HUES6 (cell line): ENCODE results near the gene TLCD3A.

Experiments used
- H3K27ac ChIP-seq: 2 replicates; pipeline ENCODE4 v1.7.0; 2013; ENCODE audit warnings: low read depth, mild to moderate bottlenecking, low read length, inconsistent platforms
- H3K27me3 ChIP-seq: 2 replicates; pipeline ENCODE4 v1.6.1; 2013; ENCODE audit warnings: low read length; ENCODE audit not compliant: control insufficient read depth, insufficient read depth
- H3K36me3 ChIP-seq: 2 replicates; pipeline ENCODE4 v1.6.1; 2013; ENCODE audit warnings: low read length; ENCODE audit not compliant: control insufficient read depth, insufficient read depth
- H3K4me1 ChIP-seq: 2 replicates; pipeline ENCODE4 v1.6.1; 2013; ENCODE audit warnings: low read length; ENCODE audit not compliant: control insufficient read depth, insufficient read depth
- H3K4me3 ChIP-seq: 2 replicates; pipeline ENCODE4 v1.5.1; 2013; ENCODE audit warnings: low read depth, low read length
- H3K9ac ChIP-seq: one replicate; pipeline ENCODE4 v1.6.1; 2013; ENCODE audit warnings: mild to moderate bottlenecking, low read length
- H3K9me3 ChIP-seq: 2 replicates; pipeline ENCODE4 v1.6.1; 2013; ENCODE audit warnings: low read depth, low read length; ENCODE audit not compliant: control insufficient read depth, insufficient read depth

The TLCD3A gene

GRCh38 chr17:732067-732901 lies at the start of gene TLCD3A:
Gene TLCD3A (plus strand): TSS chr17:732596. CDS start chr17:732648, 52 bp downstream.
- peaks cover 24% of the 10 kb centered on the region for H3K36me3 ChIP-seq
- H3K9ac ChIP-seq = peak within 1 kb of the TSS; percentile 79
- peaks cover 14% of the 10 kb centered on the region; the same call in 1 of the 2 replicates for H3K27me3 ChIP-seq
- peak within 1 kb of the TSS; percentile 58; the same call in 1 of the 2 replicates for H3K27ac ChIP-seq
- H3K4me3 ChIP-seq = peak within 1 kb of the TSS; percentile 79
- H3K9me3 ChIP-seq = no peaks in the 10 kb centered on the region
- peaks cover 12% of the 10 kb centered on the region for H3K4me1 ChIP-seq

GRCh38 chr17:683040-683439 lies 49.4 kb upstream of the TLCD3A start:
- H3K36me3 ChIP-seq = peaks cover 13% of the 10 kb centered on the region
- H3K27ac ChIP-seq = no peak overlapping the region
- no peaks in the 10 kb centered on the region for H3K4me1 ChIP-seq
- no peaks in the 10 kb centered on the region for H3K27me3 ChIP-seq
- H3K9me3 ChIP-seq = no peaks in the 10 kb centered on the region
- H3K4me3 ChIP-seq = no peak overlapping the region
- H3K9ac ChIP-seq = no peak overlapping the region

GRCh38 chr17:683499-684254 lies 48.7 kb upstream of the TLCD3A start:
- Histone ChIP-seq H3K4me3 (no peak overlapping the region), H3K27me3 (no peaks in the 10 kb centered on the region), H3K4me1 (no peaks in the 10 kb centered on the region), H3K27ac (no peak overlapping the region), H3K36me3 (peaks cover 13% of the 10 kb centered on the region), H3K9ac (no peak overlapping the region), H3K9me3 (no peaks in the 10 kb centered on the region)

- Histone ChIP-seq H3K9ac (no peak overlapping the region), H3K27ac (no peak overlapping the region), H3K4me1 (peaks cover 6% of the 10 kb centered on the region; the same call in 1 of the 2 replicates), H3K27me3 (no peaks in the 10 kb centered on the region), H3K9me3 (no peaks in the 10 kb centered on the region), H3K4me3 (no peak overlapping the region), H3K36me3 (peaks cover 17% of the 10 kb centered on the region)
These were observed 47.4 kb upstream of the TLCD3A start for GRCh38 chr17:685006-685405.

- no peak overlapping the region for H3K9ac ChIP-seq
- peaks cover 7% of the 10 kb centered on the region; the same call in 1 of the 2 replicates for H3K4me1 ChIP-seq
- no peaks in the 10 kb centered on the region for H3K9me3 ChIP-seq
- H3K27ac ChIP-seq = no peak overlapping the region
- no peak overlapping the region for H3K4me3 ChIP-seq
- H3K27me3 ChIP-seq = no peaks in the 10 kb centered on the region
- H3K36me3 ChIP-seq = peaks cover 23% of the 10 kb centered on the region
These were observed 44.1 kb upstream of the TLCD3A start for GRCh38 chr17:688100-688989.

- peaks cover 36% of the 10 kb centered on the region for H3K36me3 ChIP-seq
- no peaks in the 10 kb centered on the region for H3K27me3 ChIP-seq
- H3K4me3 ChIP-seq = no peak overlapping the region
- no peak overlapping the region for H3K9ac ChIP-seq
- H3K27ac ChIP-seq = no peak overlapping the region
- no peaks in the 10 kb centered on the region for H3K9me3 ChIP-seq
- peaks cover 7% of the 10 kb centered on the region; the same call in 1 of the 2 replicates for H3K4me1 ChIP-seq
These were observed 42.7 kb upstream of the TLCD3A start for GRCh38 chr17:689556-690275.

GRCh38 chr17:690361-690760 lies 42.0 kb upstream of the TLCD3A start:
- Histone ChIP-seq H3K9me3 (no peaks in the 10 kb centered on the region), H3K4me3 (no peak overlapping the region), H3K36me3 (peaks cover 37% of the 10 kb centered on the region), H3K27ac (no peak overlapping the region), H3K4me1 (peaks cover 7% of the 10 kb centered on the region; the same call in 1 of the 2 replicates), H3K9ac (no peak overlapping the region), H3K27me3 (no peaks in the 10 kb centered on the region)

- Histone ChIP-seq H3K4me3 (no peak overlapping the region), H3K27me3 (no peaks in the 10 kb centered on the region), H3K27ac (no peak overlapping the region), H3K36me3 (peaks cover 43% of the 10 kb centered on the region), H3K9me3 (no peaks in the 10 kb centered on the region), H3K4me1 (peaks cover 7% of the 10 kb centered on the region; the same call in 1 of the 2 replicates), H3K9ac (no peak overlapping the region)
These were observed 41.0 kb upstream of the TLCD3A start for GRCh38 chr17:691423-691822.

- H3K27ac ChIP-seq = no peak overlapping the region
- H3K27me3 ChIP-seq = no peaks in the 10 kb centered on the region
- no peak overlapping the region for H3K9ac ChIP-seq
- H3K9me3 ChIP-seq = no peaks in the 10 kb centered on the region
- no peak overlapping the region for H3K4me3 ChIP-seq
- peaks cover 46% of the 10 kb centered on the region for H3K36me3 ChIP-seq
- H3K4me1 ChIP-seq = peaks cover 7% of the 10 kb centered on the region; the same call in 1 of the 2 replicates
These were observed 40.3 kb upstream of the TLCD3A start for GRCh38 chr17:692116-692515.
